Upper lobe of left lung (tissue), 6 donors: ENCODE measurements around the gene SFXN4. TPM values are rescaled to one million over a fixed set of nuclear protein-coding genes. Genes with fewer than 3 reads are reported as not detected.

Experiments used
- ATAC-seq, 2 donors: fragments of 200-7000 bp; cut with Tn5 transposase; one replicate each; pipeline ENCODE4 v1.9.1; 2022; ENCODE audit warnings: mild to moderate bottlenecking in 2 of 2, moderate library complexity in 2 of 2; ENCODE audit not compliant: low FRiP score in 2 of 2
- DNase-seq, 2 donors: peaks; one replicate each; pipeline ENCODE4 v3.0.0-alpha.2; 2019 to 2020
- H3K27ac ChIP-seq, 4 donors: fragments of 200-600 bp; sonication (generic); one replicate each; pipeline ENCODE4 v1.5.1; 2016 to 2019
- H3K27me3 ChIP-seq, 4 donors: fragments of 200-600 bp; sonication (generic); one replicate each; pipeline ENCODE4 v1.5.1; 2017 to 2019
- H3K36me3 ChIP-seq, 4 donors: fragments of 200-600 bp; sonication (generic); one replicate each; pipeline ENCODE4 v1.5.1; 2016 to 2019
- H3K4me1 ChIP-seq, 4 donors: fragments of 200-600 bp; sonication (generic); one replicate each; pipeline ENCODE4 v1.5.1; 2018 to 2019
- H3K4me3 ChIP-seq, 4 donors: fragments of 200-600 bp; sonication (generic); one replicate each; pipeline ENCODE4 v1.5.1; 2017 to 2019; ENCODE audit warnings: mild to moderate bottlenecking in 2 of 4, moderate library complexity in 1 of 4
- H3K9me3 ChIP-seq, 4 donors: fragments of 200-600 bp; sonication (generic); one replicate each; pipeline ENCODE4 v1.5.1; 2018 to 2019
- EP300 ChIP-seq, 4 donors: sonication (generic); formaldehyde crosslinking; IDR thresholded peaks; one replicate each; pipeline ENCODE4 v1.5.1; 2017; ENCODE audit warnings: antibody characterized with exemption in 4 of 4, control low read depth in 2 of 4
- POLR2A ChIP-seq, 4 donors: fragments of 450-650 bp; IDR thresholded peaks; one replicate each; pipeline ENCODE4 v1.5.1; 2016 to 2017; ENCODE audit warnings: antibody characterized with exemption in 4 of 4, mild to moderate bottlenecking in 2 of 4
- POLR2AphosphoS5 ChIP-seq, 2 donors: sonication (generic); formaldehyde crosslinking; IDR thresholded peaks; one replicate each; pipeline ENCODE4 v1.5.1; 2017; ENCODE audit warnings: antibody characterized with exemption in 2 of 2
- WGBS, 2 donors: methylation state at CpG; one replicate each; pipeline ENCODE4 v1.1.5; 2017 to 2018; 5-methylcytosine and 5-hydroxymethylcytosine counted together
- total RNA-seq, 6 donors: library from RNA; depleted of rRNA in 4 of 6; stranded (reverse); fragments of >200 nt in 4 of 6; gene quantifications; one replicate each; pipeline versions ENCODE4 v1.1.0 to v1.2.1, GENCODE V29; 2016 to 2021
- TF ChIP-seq, protein P1 (sequence below), 6 experiments: fragments of 450-650 bp in 4 of 6; fragments of 200-600 bp in 2 of 6; sonication (generic) in 2 of 6; IDR thresholded peaks; one replicate each; pipeline ENCODE4 v1.5.1; 2016 to 2019; ENCODE audit warnings: antibody characterized with exemption in 6 of 6
- donor health status: DM: no; HTN: no; CAD: no; lungs with moderate emphysema.
- donor health status: DM: no; HTN: yes; CAD: no; lungs with severe emphysema.

Gene SFXN4
- total RNA-seq, 6 donors from 2014 or later, result 4.4 to 47.1 (median 19.0) TPM

DNA sequence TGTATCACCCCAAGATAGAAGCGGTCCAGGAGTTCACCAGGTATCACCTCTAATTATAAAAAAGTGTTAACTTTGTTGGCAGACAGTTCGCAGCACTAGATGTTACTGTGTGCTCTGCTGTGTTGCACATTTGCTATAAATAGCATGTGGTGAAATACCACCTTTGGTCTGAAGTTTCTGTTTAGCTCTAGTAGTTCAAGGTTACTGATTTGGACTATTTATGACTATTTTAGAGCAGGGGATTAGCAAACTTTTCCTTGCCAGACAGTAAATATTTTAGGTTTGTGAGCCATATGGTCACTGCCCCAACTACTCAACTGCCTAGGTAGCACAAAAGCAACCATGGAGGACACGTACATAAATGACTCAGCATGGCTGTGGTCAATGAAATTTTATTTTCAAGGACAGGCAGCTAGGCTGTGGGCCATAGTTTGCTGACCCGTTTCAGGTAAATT is 45.1 kb downstream of the SFXN4 start:
- no peak for ATAC-seq
- WGBS, 2 donors, result 69 to 83% methylated on average over 4 of the region's 4 CpGs
- DNase-seq, result no peak
- TF ChIP-seq, protein P1, sequence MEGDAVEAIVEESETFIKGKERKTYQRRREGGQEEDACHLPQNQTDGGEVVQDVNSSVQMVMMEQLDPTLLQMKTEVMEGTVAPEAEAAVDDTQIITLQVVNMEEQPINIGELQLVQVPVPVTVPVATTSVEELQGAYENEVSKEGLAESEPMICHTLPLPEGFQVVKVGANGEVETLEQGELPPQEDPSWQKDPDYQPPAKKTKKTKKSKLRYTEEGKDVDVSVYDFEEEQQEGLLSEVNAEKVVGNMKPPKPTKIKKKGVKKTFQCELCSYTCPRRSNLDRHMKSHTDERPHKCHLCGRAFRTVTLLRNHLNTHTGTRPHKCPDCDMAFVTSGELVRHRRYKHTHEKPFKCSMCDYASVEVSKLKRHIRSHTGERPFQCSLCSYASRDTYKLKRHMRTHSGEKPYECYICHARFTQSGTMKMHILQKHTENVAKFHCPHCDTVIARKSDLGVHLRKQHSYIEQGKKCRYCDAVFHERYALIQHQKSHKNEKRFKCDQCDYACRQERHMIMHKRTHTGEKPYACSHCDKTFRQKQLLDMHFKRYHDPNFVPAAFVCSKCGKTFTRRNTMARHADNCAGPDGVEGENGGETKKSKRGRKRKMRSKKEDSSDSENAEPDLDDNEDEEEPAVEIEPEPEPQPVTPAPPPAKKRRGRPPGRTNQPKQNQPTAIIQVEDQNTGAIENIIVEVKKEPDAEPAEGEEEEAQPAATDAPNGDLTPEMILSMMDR (IDR thresholded peaks at IDR 0.05), result no peak
- TF ChIP-seq POLR2AphosphoS5 (IDR thresholded peaks at IDR 0.05) (no peak), POLR2A (IDR thresholded peaks at IDR 0.05) (no peak), EP300 (IDR thresholded peaks at IDR 0.05) (no peak)
- Histone ChIP-seq H3K27me3 (no peaks in the 10 kb centered on the region), H3K4me3 (no peak overlapping the region), H3K4me1 (no peaks in the 10 kb centered on the region), H3K27ac (no peak overlapping the region), H3K36me3 (peaks cover 24 to 90% (median 44%) of the 10 kb centered on the region in 4 donors), H3K9me3 (no peaks in the 10 kb centered on the region)

DNA sequence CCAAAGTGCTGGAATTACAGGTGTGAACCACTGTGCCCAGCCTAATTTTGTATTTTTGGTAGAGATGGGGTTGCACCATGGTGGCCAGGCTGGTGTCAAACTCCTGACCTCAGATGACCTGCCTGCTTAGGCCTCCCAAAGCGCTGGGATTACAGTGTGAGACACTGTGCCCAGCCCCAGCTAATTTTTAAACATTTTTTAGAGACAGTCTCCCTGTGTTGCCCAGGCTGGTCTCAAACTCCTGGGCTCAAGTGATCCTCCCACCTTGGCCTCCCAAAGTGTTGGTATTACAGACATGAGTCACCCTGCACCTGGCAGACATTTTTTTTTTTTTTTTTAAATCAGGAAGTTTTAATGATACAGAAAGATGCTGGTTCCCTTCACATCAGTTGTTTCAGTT is 46.1 kb downstream of the SFXN4 start:
- Histone ChIP-seq H3K4me3 (no peak overlapping the region), H3K9me3 (no peaks in the 10 kb centered on the region), H3K27ac (no peak overlapping the region), H3K36me3 (peaks cover 21 to 86% (median 44%) of the 10 kb centered on the region in 4 donors), H3K27me3 (no peaks in the 10 kb centered on the region), H3K4me1 (no peaks in the 10 kb centered on the region)
- DNase-seq, result no peak
- ATAC-seq, result no peak
- 100% methylated on average over 1 of the region's 1 CpG for WGBS, 2 donors
- TF ChIP-seq EP300 (IDR thresholded peaks at IDR 0.05) (no peak), POLR2A (IDR thresholded peaks at IDR 0.05) (no peak), POLR2AphosphoS5 (IDR thresholded peaks at IDR 0.05) (no peak)
- TF ChIP-seq, protein P1 (IDR thresholded peaks at IDR 0.05), result no peak

DNA sequence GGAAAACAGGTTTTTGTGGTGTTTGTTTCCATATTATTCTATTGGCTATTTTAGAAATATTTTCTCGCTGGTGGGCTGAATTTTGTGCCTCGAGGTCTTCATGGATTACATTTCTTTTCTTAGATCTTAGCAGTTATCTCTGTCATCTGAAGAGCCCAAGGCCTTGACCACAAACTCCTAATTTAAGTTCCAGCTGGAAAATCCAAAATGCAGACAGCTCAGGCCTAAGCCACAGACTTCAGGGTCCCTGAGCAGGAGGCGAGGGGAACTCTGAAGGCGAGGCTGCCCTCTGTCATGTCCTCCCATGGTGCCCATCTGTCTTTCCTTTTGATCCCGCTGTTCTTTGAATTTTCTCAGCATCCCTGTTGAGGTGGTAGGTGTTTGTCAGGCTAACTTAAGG is 47.3 kb downstream of the SFXN4 start:
- Histone ChIP-seq H3K27ac (no peak overlapping the region), H3K27me3 (no peaks in the 10 kb centered on the region), H3K4me1 (no peaks in the 10 kb centered on the region), H3K4me3 (no peak overlapping the region), H3K9me3 (no peaks in the 10 kb centered on the region), H3K36me3 (peaks cover 21 to 86% (median 40%) of the 10 kb centered on the region in 4 donors)
- TF ChIP-seq POLR2A (IDR thresholded peaks at IDR 0.05), result no peak
- TF ChIP-seq POLR2AphosphoS5 (IDR thresholded peaks at IDR 0.05), result no peak
- ATAC-seq, result no peak
- no peak for DNase-seq
- WGBS, 2 donors, result 93 to 97% methylated on average over 5 of the region's 5 CpGs

DNA sequence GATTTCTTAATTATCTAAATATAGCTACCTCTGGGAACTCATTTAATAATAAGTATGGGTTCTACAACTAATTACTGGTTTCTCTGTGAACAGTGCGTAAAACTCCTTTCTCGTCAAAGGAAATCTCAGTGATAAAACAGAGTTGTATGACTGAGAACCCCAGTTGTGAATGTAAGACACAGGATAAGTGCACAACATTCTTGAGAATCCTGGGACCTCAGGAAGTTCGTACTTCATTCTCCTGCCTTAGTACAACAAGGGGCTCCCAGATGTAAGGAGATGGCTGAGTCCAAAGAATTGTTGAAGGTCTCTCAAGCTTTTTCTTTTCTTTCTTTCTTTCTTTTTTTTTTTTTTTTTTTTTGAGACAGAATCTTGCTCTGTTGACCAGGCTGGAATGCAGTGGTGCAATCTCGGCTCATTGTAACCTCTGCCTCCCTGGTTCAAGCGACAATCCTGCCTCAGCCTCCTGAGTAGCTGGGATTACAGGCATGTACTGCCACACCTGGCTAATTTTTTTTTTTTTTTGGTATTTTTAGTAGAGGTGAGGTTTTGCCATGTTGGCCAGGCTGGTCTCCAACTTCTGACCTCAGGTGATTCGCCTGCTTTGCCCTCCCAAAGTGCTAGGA is 49.1 kb downstream of the SFXN4 start:
- Histone ChIP-seq H3K9me3 (no peaks in the 10 kb centered on the region), H3K27ac (no peak overlapping the region), H3K4me1 (no peaks in the 10 kb centered on the region), H3K4me3 (no peak overlapping the region), H3K27me3 (no peaks in the 10 kb centered on the region), H3K36me3 (peaks cover 17 to 86% (median 34%) of the 10 kb centered on the region in 4 donors)
- TF ChIP-seq POLR2AphosphoS5 (IDR thresholded peaks at IDR 0.05) (no peak), EP300 (IDR thresholded peaks at IDR 0.05) (no peak), POLR2A (IDR thresholded peaks at IDR 0.05) (no peak)
- TF ChIP-seq, protein P1 (IDR thresholded peaks at IDR 0.05), result no peak
- ATAC-seq (no peak), DNase-seq (no peak)
- 94 to 99% methylated on average over 6 of the region's 6 CpGs for WGBS, 2 donors

DNA sequence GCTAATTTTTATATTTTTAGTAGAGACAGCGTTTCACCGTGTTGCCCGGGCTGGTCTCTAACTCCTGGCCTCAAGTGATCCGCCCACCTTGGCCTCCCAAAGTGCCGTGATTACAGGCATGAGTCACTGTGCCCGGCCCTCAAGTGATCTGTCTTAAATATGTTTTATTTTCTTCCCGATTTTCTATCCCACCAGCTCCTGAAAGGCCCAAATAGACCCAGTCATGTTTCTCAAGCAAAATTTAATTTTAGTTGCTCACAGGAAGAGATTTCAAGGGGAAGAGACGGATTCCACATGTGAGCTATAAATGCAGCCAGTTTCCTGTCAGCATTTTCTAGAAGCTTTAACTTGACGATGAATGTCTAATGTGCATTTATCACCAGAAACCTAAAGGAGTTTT is 49.6 kb downstream of the SFXN4 start:
- no peak for TF ChIP-seq POLR2AphosphoS5 (IDR thresholded peaks at IDR 0.05)
- TF ChIP-seq, protein P1 (IDR thresholded peaks at IDR 0.05), result no peak
- no peak for TF ChIP-seq EP300 (IDR thresholded peaks at IDR 0.05)
- no peak for TF ChIP-seq POLR2A (IDR thresholded peaks at IDR 0.05)
- no peaks in the 10 kb centered on the region for H3K27me3 ChIP-seq
- 83 to 93% methylated on average over 9 of the region's 9 CpGs for WGBS, 2 donors
- H3K4me1 ChIP-seq, result no peaks in the 10 kb centered on the region
- no peaks in the 10 kb centered on the region for H3K9me3 ChIP-seq
- peaks cover 17 to 87% (median 34%) of the 10 kb centered on the region in 4 donors for H3K36me3 ChIP-seq
- H3K4me3 ChIP-seq, result no peak overlapping the region
- ATAC-seq (no peak), DNase-seq (no peak)
- H3K27ac ChIP-seq, result no peak overlapping the region
